Type B pancreatic cell (in vitro differentiated cells): Measurements from ENCODE around the gene PTGES2. TPM values are rescaled to one million over a fixed set of nuclear protein-coding genes. Genes with fewer than 3 reads are reported as not detected.

Experiments
- DNase-seq: peaks from one replicate; pipeline ENCODE4 v3.0.0; 2021; ENCODE audit warnings: mixed read lengths; ENCODE audit not compliant: unreplicated experiment; ENCODE audit errors: extremely low spot score
- H3K27ac Mint-ChIP-seq: 2 replicates; pipeline ENCODE4 v1.8.0; 2021; ENCODE audit warnings: mild to moderate bottlenecking, mixed read lengths
- H3K27me3 Mint-ChIP-seq: 2 replicates; pipeline ENCODE4 v1.8.0; 2021; ENCODE audit warnings: mixed read lengths
- H3K36me3 Mint-ChIP-seq: 2 replicates; pipeline ENCODE4 v1.8.0; 2021; ENCODE audit warnings: mixed read lengths
- H3K4me1 Mint-ChIP-seq: one replicate; pipeline ENCODE4 v1.8.0; 2021; ENCODE audit warnings: mixed read lengths; ENCODE audit not compliant: unreplicated experiment
- H3K4me3 Mint-ChIP-seq: 2 replicates; pipeline ENCODE4 v1.8.0; 2021; ENCODE audit warnings: mild to moderate bottlenecking, mixed read lengths
- H3K9me3 Mint-ChIP-seq: 2 replicates; pipeline ENCODE4 v1.8.0; 2021; ENCODE audit warnings: mixed read lengths
- CTCF ChIP-seq: fragments of 200-600 bp; sonication (generic); conservative IDR thresholded peaks from 2 replicates; pipeline ENCODE4 v1.5.0; 2021; ENCODE audit warnings: antibody characterized with exemption, mild to moderate bottlenecking
- total RNA-seq: library from RNA; stranded (reverse); gene quantifications from 2 replicates; pipeline ENCODE4 v1.2.1, GENCODE V29; 2021; ENCODE audit warnings: low replicate concordance

PTGES2 gene
- total RNA-seq, 1 donor from 2014 or later, result 67.2 TPM

- no peak for DNase-seq
- Mint-ChIP-seq H3K4me3 (no peak overlapping the region), H3K27ac (no peak overlapping the region), H3K9me3 (no peaks in the 10 kb centered on the region), H3K4me1 (peaks cover 15% of the 10 kb centered on the region), H3K27me3 (no peaks in the 10 kb centered on the region), H3K36me3 (peaks cover 3% of the 10 kb centered on the region)
- TF ChIP-seq CTCF, result no peak
Observed at GRCh38 chr9:128121466-128121810, 6.1 kb downstream of the PTGES2 start.

GRCh38 chr9:128120741-128121465 is 6.6 kb downstream of the PTGES2 start:
- DNase-seq, result no peak
- Mint-ChIP-seq H3K4me1 (peaks cover 9% of the 10 kb centered on the region), H3K27ac (no peak overlapping the region), H3K4me3 (no peak overlapping the region), H3K36me3 (peaks cover 3% of the 10 kb centered on the region), H3K27me3 (no peaks in the 10 kb centered on the region), H3K9me3 (no peaks in the 10 kb centered on the region)
- no peak for TF ChIP-seq CTCF

- Mint-ChIP-seq H3K4me3 (no peak overlapping the region), H3K36me3 (peaks cover 3% of the 10 kb centered on the region), H3K27me3 (no peaks in the 10 kb centered on the region), H3K4me1 (peaks cover 6% of the 10 kb centered on the region), H3K9me3 (no peaks in the 10 kb centered on the region), H3K27ac (no peak overlapping the region)
- DNase-seq, result no peak
- TF ChIP-seq CTCF, result no peak
Observed at GRCh38 chr9:128120061-128120740, 7.3 kb downstream of the PTGES2 start.

GRCh38 chr9:128118971-128119665 is 8.4 kb downstream of the PTGES2 start:
- Mint-ChIP-seq H3K27me3 (no peaks in the 10 kb centered on the region), H3K4me3 (no peak overlapping the region), H3K9me3 (no peaks in the 10 kb centered on the region), H3K27ac (no peak overlapping the region), H3K4me1 (peaks cover 6% of the 10 kb centered on the region), H3K36me3 (peaks cover 3% of the 10 kb centered on the region)
- DNase-seq, result no peak
- TF ChIP-seq CTCF, result no peak

- Mint-ChIP-seq H3K27me3 (no peaks in the 10 kb centered on the region), H3K27ac (no peak overlapping the region), H3K4me3 (no peak overlapping the region), H3K9me3 (no peaks in the 10 kb centered on the region), H3K36me3 (peaks cover 6% of the 10 kb centered on the region), H3K4me1 (peaks cover 6% of the 10 kb centered on the region)
- no peak for DNase-seq
- no peak for TF ChIP-seq CTCF
Observed at GRCh38 chr9:128118472-128118857, 9.1 kb downstream of the PTGES2 start.
